ENCODE measurements around the gene BTBD6. TPM values are rescaled to one million over a fixed set of nuclear protein-coding genes. Genes with fewer than 3 reads are reported as not detected.

The BTBD6 gene
- total RNA-seq, 1 donor from 2014 or later, result 38.8 TPM

GRCh38 chr14:105216490-105217247 is 31.7 kb upstream of the BTBD6 start:
- TF ChIP-seq CTCF (conservative IDR thresholded peaks at IDR 0.05), result no peak
- peaks cover 4% of the 10 kb centered on the region for H3K36me3 Mint-ChIP-seq
- H3K27me3 Mint-ChIP-seq, result no peaks in the 10 kb centered on the region
- H3K4me1 Mint-ChIP-seq (ENCODE audit: unreplicated experiment), result no peaks in the 10 kb centered on the region
- no peak overlapping the region for H3K4me3 Mint-ChIP-seq
- DNase-seq (ENCODE audit: extremely low spot score, unreplicated experiment), result no peak
- no peak overlapping the region for H3K27ac Mint-ChIP-seq
- H3K9me3 Mint-ChIP-seq, result no peaks in the 10 kb centered on the region

DNA sequence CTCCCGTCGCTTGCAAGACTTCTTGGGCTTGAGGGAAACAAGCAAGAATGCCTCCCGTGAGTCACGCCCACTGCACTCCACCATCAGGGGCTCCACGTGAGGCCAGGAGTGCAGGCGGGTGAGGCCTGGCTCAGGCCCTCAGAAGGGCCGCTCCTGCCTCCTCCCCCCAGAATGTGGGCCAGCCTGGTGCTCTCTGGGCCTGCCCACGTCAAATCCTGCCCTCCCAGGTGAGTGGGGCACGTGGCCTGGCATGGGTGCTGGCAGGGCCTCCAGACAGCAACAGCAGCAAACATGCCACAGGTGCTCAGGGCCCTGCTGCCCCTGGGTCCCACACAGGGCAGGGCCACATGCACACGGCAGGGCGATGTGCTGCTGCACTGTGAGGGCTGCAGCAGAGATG is 30.6 kb upstream of the BTBD6 start:
- H3K4me1 Mint-ChIP-seq (ENCODE audit: unreplicated experiment), result no peaks in the 10 kb centered on the region
- no peak for DNase-seq (ENCODE audit: extremely low spot score, unreplicated experiment)
- TF ChIP-seq CTCF (conservative IDR thresholded peaks at IDR 0.05), result no peak
- H3K27ac Mint-ChIP-seq, result no peak overlapping the region
- H3K36me3 Mint-ChIP-seq, result peaks cover 11% of the 10 kb centered on the region
- H3K9me3 Mint-ChIP-seq, result no peaks in the 10 kb centered on the region
- H3K4me3 Mint-ChIP-seq, result no peak overlapping the region
- H3K27me3 Mint-ChIP-seq, result no peaks in the 10 kb centered on the region

DNA sequence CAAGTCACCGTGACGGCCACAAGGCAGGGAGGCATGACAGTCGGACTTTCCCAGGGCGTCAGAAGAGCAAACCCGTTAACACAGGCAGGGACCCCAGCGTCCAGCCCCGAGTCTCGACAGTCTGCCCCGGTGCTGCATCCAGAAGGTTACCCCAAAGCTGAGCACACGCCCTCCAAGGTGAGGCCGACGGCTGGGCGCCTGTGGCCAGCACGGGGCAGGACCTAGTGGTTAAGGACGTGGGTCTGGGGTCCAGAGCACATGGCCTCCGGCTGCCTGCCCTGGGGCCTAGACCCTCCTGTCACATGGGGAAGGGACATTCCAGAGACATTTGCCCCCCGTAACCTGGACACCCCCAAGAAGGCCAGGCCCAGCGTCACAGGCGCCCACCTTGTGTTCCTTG is 29.7 kb upstream of the BTBD6 start:
- Mint-ChIP-seq H3K27me3 (no peaks in the 10 kb centered on the region), H3K4me1 (ENCODE audit: unreplicated experiment) (peaks cover 6% of the 10 kb centered on the region), H3K4me3 (no peak overlapping the region), H3K36me3 (peaks cover 16% of the 10 kb centered on the region), H3K27ac (no peak overlapping the region), H3K9me3 (no peaks in the 10 kb centered on the region)
- DNase-seq (ENCODE audit: extremely low spot score, unreplicated experiment), result no peak
- no peak for TF ChIP-seq CTCF (conservative IDR thresholded peaks at IDR 0.05)

DNA sequence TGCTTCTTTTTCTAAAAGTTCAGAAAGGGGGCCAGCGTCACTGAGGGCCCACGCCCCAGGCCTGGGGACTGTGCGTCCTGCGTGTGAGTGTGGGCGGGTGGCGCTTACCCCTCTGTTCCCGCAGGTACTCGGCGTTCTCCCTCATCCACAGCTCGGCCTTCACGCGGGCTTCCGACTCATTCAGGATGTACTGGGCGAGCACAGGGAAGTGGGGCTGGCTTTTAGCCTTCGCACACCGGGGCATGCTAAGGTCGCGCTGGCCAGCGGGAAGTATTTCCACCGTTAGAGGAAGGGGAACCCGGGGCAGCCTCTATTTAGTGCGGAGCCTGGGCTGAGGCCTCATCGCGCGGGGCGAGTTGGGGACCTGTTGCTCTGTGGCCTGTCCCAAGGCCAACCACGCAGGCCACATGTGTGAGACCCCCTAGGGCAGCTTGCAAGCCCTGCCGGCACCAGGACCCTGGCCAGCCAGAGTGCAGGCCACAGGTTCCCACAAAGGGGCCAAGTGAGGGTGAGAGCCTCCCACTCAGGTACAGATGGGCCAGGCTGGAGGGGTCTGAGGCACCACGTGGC is 29.2 kb upstream of the BTBD6 start:
- H3K27ac Mint-ChIP-seq, result no peak overlapping the region
- no peak for DNase-seq (ENCODE audit: extremely low spot score, unreplicated experiment)
- peaks cover 16% of the 10 kb centered on the region for H3K36me3 Mint-ChIP-seq

DNA sequence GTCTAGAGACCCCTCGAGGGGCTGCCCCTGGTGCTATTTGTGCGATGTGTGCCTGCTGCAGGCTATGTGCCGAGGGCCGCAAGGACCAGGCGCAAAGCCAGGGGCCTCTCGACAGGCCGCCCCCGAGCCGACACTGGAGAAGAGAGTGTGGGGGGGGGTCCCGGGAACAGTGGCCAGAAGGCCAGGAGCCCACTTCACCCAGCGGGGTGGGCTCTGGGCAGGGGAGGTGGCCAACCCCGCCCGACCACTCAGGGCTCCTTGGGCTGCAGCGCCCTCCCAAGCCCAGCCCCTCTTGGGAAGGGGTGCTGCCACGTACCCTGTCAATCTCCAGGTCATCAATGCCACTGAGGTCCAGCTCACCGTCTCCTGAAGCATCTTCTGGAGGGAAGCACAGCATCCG is 28.6 kb upstream of the BTBD6 start:
- Mint-ChIP-seq H3K9me3 (no peaks in the 10 kb centered on the region), H3K27ac (no peak overlapping the region), H3K4me1 (ENCODE audit: unreplicated experiment) (peaks cover 9% of the 10 kb centered on the region), H3K27me3 (no peaks in the 10 kb centered on the region), H3K36me3 (peaks cover 16% of the 10 kb centered on the region), H3K4me3 (no peak overlapping the region)
- DNase-seq (ENCODE audit: extremely low spot score, unreplicated experiment), result no peak
- TF ChIP-seq CTCF (conservative IDR thresholded peaks at IDR 0.05), result no peak

More for the DNA sequence above, 29.2 kb upstream of the BTBD6 start:
- no peak overlapping the region for H3K4me3 Mint-ChIP-seq
- H3K4me1 Mint-ChIP-seq (ENCODE audit: unreplicated experiment), result peaks cover 9% of the 10 kb centered on the region
- no peak for TF ChIP-seq CTCF (conservative IDR thresholded peaks at IDR 0.05)
- no peaks in the 10 kb centered on the region for H3K27me3 Mint-ChIP-seq
- no peaks in the 10 kb centered on the region for H3K9me3 Mint-ChIP-seq

All from type B pancreatic cell (in vitro differentiated cells).